ENCODE results near the gene C2orf81.
A peak's percentile ranks its signal among the peaks of the same experiment; 100 is the strongest.

The C2orf81 gene

DNA sequence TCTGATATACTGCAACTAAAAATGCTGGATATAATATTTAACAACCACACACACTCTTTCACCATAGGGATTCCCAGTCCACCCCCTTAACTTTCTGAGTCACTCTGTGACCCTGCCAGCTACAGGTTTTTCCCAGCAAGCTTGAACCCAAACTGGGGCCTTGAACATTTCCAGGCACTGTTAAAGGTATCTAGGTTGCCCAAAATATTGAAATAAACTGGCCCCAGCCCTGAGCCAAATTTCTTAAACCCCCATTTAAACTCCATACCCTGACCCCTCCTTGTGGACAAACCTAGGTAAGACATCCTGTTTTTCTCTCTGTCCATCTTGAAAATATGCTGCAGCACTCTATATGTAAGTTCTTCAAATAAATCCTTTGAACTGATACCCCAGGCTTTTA is 21.6 kb downstream of the C2orf81 start:
- Histone ChIP-seq H4K20me1 (ENCODE audit: insufficient read depth, low read length) (no peaks in the 10 kb centered on the region), H3K36me3 (ENCODE audit: insufficient read depth, low read length) (no peaks in the 10 kb centered on the region), H3K9ac (ENCODE audit: low read length) (no peak overlapping the region), H3K4me1 (ENCODE audit: insufficient read depth, low read length, severe bottlenecking) (no peaks in the 10 kb centered on the region), H3K79me2 (ENCODE audit: insufficient read depth, low read length) (no peaks in the 10 kb centered on the region), H3K27me3 (ENCODE audit: insufficient read depth, low read length) (no peaks in the 10 kb centered on the region), H3F3A (ENCODE audit: insufficient read depth, low read length) (no peaks in the 10 kb centered on the region), H3K4me3 (ENCODE audit: low read depth, low read length, poor library complexity, severe bottlenecking) (no peak overlapping the region), H3K9me3 (ENCODE audit: low read length) (no peaks in the 10 kb centered on the region), H3K4me2 (ENCODE audit: low read length) (no peak overlapping the region), H3K9me2 (ENCODE audit: low read depth, low read length) (no peaks in the 10 kb centered on the region), H3K27ac (ENCODE audit: low read depth, low read length, poor library complexity, severe bottlenecking) (no peak overlapping the region), H2AFZ (ENCODE audit: low read length) (no peak overlapping the region)
- no peak for TF ChIP-seq EZH2 (IDR thresholded peaks at IDR 0.05; ENCODE audit: borderline replicate concordance, low read length)
- TF ChIP-seq, protein P1, sequence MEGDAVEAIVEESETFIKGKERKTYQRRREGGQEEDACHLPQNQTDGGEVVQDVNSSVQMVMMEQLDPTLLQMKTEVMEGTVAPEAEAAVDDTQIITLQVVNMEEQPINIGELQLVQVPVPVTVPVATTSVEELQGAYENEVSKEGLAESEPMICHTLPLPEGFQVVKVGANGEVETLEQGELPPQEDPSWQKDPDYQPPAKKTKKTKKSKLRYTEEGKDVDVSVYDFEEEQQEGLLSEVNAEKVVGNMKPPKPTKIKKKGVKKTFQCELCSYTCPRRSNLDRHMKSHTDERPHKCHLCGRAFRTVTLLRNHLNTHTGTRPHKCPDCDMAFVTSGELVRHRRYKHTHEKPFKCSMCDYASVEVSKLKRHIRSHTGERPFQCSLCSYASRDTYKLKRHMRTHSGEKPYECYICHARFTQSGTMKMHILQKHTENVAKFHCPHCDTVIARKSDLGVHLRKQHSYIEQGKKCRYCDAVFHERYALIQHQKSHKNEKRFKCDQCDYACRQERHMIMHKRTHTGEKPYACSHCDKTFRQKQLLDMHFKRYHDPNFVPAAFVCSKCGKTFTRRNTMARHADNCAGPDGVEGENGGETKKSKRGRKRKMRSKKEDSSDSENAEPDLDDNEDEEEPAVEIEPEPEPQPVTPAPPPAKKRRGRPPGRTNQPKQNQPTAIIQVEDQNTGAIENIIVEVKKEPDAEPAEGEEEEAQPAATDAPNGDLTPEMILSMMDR (IDR thresholded peaks at IDR 0.05; ENCODE audit: low read length), result peak; percentile 75

DNA sequence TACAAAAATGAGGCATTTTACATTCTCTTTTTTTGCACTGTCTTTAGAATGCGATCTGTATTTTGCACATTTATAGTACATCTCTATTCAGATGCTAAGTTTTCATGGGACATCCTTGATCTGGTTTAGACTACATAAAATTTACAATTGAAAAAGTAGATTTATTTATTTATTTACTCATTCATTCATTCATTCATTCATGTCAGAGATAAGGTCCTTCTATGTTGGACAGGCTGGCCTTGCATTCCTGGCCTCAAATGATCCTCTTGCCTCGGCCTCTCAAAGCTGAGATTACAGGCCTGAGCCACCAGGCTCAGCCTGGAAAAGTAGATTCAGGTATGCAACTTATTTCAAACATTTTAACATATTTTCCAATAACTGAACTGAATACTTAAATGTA is 25.3 kb downstream of the C2orf81 start:
- Histone ChIP-seq H3K27me3 (ENCODE audit: insufficient read depth, low read length) (no peaks in the 10 kb centered on the region), H3K4me3 (ENCODE audit: low read depth, low read length, poor library complexity, severe bottlenecking) (no peak overlapping the region), H3F3A (ENCODE audit: insufficient read depth, low read length) (no peaks in the 10 kb centered on the region), H3K9me3 (ENCODE audit: low read length) (no peaks in the 10 kb centered on the region), H3K9me2 (ENCODE audit: low read depth, low read length) (no peaks in the 10 kb centered on the region), H3K27ac (ENCODE audit: low read depth, low read length, poor library complexity, severe bottlenecking) (no peak overlapping the region), H3K36me3 (ENCODE audit: insufficient read depth, low read length) (no peaks in the 10 kb centered on the region), H3K9ac (ENCODE audit: low read length) (no peak overlapping the region), H3K4me2 (ENCODE audit: low read length) (no peak overlapping the region), H4K20me1 (ENCODE audit: insufficient read depth, low read length) (no peaks in the 10 kb centered on the region), H2AFZ (ENCODE audit: low read length) (no peak overlapping the region), H3K4me1 (ENCODE audit: insufficient read depth, low read length, severe bottlenecking) (peaks cover 6% of the 10 kb centered on the region), H3K79me2 (ENCODE audit: insufficient read depth, low read length) (no peaks in the 10 kb centered on the region)
- no peak for TF ChIP-seq EZH2 (IDR thresholded peaks at IDR 0.05; ENCODE audit: borderline replicate concordance, low read length)
- TF ChIP-seq, protein P1 (IDR thresholded peaks at IDR 0.05; ENCODE audit: low read length), result no peak

DNA sequence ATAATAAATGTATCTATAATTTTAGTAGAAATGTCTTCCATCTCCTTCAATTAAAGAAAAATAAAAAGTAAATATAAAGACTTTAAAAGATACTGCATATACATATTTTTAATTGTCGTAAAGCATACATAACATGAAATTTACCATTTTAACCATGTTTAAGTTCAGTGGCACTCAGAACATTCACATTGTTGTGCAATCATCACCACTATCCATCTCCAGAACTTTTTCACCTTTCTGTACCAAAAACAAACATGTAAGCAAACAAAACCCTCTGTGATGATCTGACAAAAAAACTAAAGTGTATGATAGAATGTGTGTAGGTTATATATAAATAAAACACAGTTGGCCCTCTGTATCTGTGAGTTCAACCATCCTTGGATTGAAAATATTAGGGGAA is 27.9 kb downstream of the C2orf81 start:
- Histone ChIP-seq H3K27ac (ENCODE audit: low read depth, low read length, poor library complexity, severe bottlenecking) (no peak overlapping the region), H2AFZ (ENCODE audit: low read length) (no peak overlapping the region), H3F3A (ENCODE audit: insufficient read depth, low read length) (no peaks in the 10 kb centered on the region), H3K27me3 (ENCODE audit: insufficient read depth, low read length) (no peaks in the 10 kb centered on the region), H3K9me3 (ENCODE audit: low read length) (no peaks in the 10 kb centered on the region), H3K4me1 (ENCODE audit: insufficient read depth, low read length, severe bottlenecking) (peaks cover 22% of the 10 kb centered on the region), H3K36me3 (ENCODE audit: insufficient read depth, low read length) (no peaks in the 10 kb centered on the region), H3K4me2 (ENCODE audit: low read length) (no peak overlapping the region), H3K79me2 (ENCODE audit: insufficient read depth, low read length) (0 out of 2 replicates have a peak, but pooled peaks cover 3% of the 10 kb centered on the region), H3K4me3 (ENCODE audit: low read depth, low read length, poor library complexity, severe bottlenecking) (no peak overlapping the region), H3K9me2 (ENCODE audit: low read depth, low read length) (no peaks in the 10 kb centered on the region), H3K9ac (ENCODE audit: low read length) (no peak overlapping the region), H4K20me1 (ENCODE audit: insufficient read depth, low read length) (no peaks in the 10 kb centered on the region)
- TF ChIP-seq, protein P1 (IDR thresholded peaks at IDR 0.05; ENCODE audit: low read length), result no peak
- TF ChIP-seq EZH2 (IDR thresholded peaks at IDR 0.05; ENCODE audit: borderline replicate concordance, low read length), result no peak
